Ishikawa (cell line): ENCODE results near the gene CD248.

ENCODE experiments used
- CEBPB ChIP-seq: IDR thresholded peaks from 2 replicates; pipeline ENCODE4 v1.6.1; 2012
- CREB1 ChIP-seq: IDR thresholded peaks from 2 replicates; pipeline ENCODE4 v1.6.1; 2012; ENCODE audit warnings: low read depth
- EGR1 ChIP-seq: IDR thresholded peaks from 2 replicates; pipeline ENCODE4 v1.6.1; 2012
- EP300 ChIP-seq: IDR thresholded peaks from 2 replicates; pipeline ENCODE4 v1.6.1; 2012; ENCODE audit warnings: borderline replicate concordance
- FOXM1 ChIP-seq: IDR thresholded peaks from 2 replicates; pipeline ENCODE4 v1.6.1; 2012; ENCODE audit warnings: low read depth, borderline replicate concordance
- NFIC ChIP-seq: IDR thresholded peaks from 2 replicates; pipeline ENCODE4 v1.6.1; 2012
- RAD21 ChIP-seq: IDR thresholded peaks from 2 replicates; pipeline ENCODE4 v1.6.1; 2012; ENCODE audit warnings: low read depth
- REST ChIP-seq: IDR thresholded peaks from 2 replicates; pipeline ENCODE4 v1.6.1; 2012; ENCODE audit warnings: low read depth, mild to moderate bottlenecking
- TAF1 ChIP-seq: IDR thresholded peaks from 2 replicates; pipeline ENCODE4 v1.6.1; 2012; ENCODE audit warnings: low read depth, mild to moderate bottlenecking
- TCF12 ChIP-seq: IDR thresholded peaks from 2 replicates; pipeline ENCODE4 v1.6.1; 2012; ENCODE audit warnings: low read depth
- TEAD4 ChIP-seq: IDR thresholded peaks from 2 replicates; pipeline ENCODE4 v1.6.1; 2012
- YY1 ChIP-seq: IDR thresholded peaks from 2 replicates; pipeline ENCODE4 v1.6.1; 2012; ENCODE audit warnings: low read depth
- ZBTB7A ChIP-seq: IDR thresholded peaks from 2 replicates; pipeline ENCODE4 v1.6.1; 2012; ENCODE audit warnings: low read depth
- TF ChIP-seq, protein P1 (sequence below): IDR thresholded peaks from 2 replicates; pipeline ENCODE4 v1.6.1; 2012
- TF ChIP-seq, protein P2 (sequence below): IDR thresholded peaks from 2 replicates; pipeline ENCODE4 v1.6.1; 2012

CD248 gene

GRCh38 chr11:66343176-66343575 is 26.3 kb upstream of the CD248 start:
- TF ChIP-seq, protein P1, sequence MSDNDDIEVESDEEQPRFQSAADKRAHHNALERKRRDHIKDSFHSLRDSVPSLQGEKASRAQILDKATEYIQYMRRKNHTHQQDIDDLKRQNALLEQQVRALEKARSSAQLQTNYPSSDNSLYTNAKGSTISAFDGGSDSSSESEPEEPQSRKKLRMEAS, result no peak
- TF ChIP-seq ZBTB7A (no peak), TAF1 (no peak), NFIC (no peak), EP300 (no peak), RAD21 (no peak), CREB1 (no peak), TEAD4 (no peak), EGR1 (no peak), YY1 (no peak), TCF12 (no peak), CEBPB (no peak), REST (no peak), FOXM1 (no peak)
- TF ChIP-seq, protein P2, sequence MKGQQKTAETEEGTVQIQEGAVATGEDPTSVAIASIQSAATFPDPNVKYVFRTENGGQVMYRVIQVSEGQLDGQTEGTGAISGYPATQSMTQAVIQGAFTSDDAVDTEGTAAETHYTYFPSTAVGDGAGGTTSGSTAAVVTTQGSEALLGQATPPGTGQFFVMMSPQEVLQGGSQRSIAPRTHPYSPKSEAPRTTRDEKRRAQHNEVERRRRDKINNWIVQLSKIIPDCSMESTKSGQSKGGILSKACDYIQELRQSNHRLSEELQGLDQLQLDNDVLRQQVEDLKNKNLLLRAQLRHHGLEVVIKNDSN, result no peak

GRCh38 chr11:66341502-66342126 is 24.8 kb upstream of the CD248 start:
- TF ChIP-seq EP300, result no peak
- TF ChIP-seq TCF12, result no peak
- TF ChIP-seq, protein P1, result no peak
- TF ChIP-seq CEBPB, result no peak
- no peak for TF ChIP-seq TEAD4
- no peak for TF ChIP-seq YY1

GRCh38 chr11:66340596-66341501 is 24.0 kb upstream of the CD248 start:
- TF ChIP-seq TEAD4 (no peak), RAD21 (no peak), EP300 (no peak), CREB1 (no peak), TCF12 (no peak), TAF1 (no peak), EGR1 (no peak), ZBTB7A (no peak), YY1 (no peak)
- TF ChIP-seq, protein P1, result no peak

DNA sequence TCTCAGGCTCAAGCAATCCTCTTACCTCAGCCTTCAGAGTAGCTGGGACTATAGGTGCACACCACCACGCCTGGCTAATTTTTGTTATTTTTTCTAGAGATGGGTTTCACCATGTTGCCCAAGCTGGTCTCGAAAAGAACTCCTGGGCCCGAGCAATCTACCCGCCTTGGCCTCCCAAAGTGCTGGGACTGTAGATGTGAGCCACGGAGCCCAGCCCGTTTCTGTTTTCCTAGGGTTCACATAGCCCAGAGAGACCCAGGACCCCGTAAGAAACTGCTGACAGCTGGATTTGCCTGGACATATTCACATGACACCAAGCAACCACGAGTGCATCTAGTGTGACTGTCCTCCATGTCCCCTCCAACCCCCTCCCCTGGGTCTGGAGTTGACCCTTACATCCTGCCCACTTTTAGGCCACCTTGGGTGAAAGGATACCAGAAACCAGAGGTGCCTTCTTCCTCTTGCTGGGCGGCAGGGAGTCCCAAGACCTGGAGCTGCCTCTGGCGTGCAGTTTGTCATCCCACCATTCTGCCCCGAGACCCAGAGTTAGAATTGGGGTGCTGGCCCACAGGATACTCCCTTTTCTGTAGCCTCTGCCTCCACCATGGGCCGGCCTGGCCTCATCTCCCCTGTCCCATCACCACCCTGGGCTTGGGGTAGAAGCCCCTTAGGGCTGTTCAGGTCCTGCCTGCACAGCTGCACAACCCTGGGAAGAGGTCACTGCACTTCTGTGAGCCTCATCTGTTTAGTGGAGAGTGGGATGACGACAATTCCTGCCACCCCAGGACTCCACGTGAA is 23.0 kb upstream of the CD248 start:
- TF ChIP-seq CREB1, result no peak
- TF ChIP-seq, protein P2, result no peak
- TF ChIP-seq CEBPB, result no peak

GRCh38 chr11:66339162-66339675 is 22.4 kb upstream of the CD248 start:
- TF ChIP-seq NFIC (no peak), TCF12 (no peak), CEBPB (no peak), FOXM1 (no peak), TAF1 (no peak), RAD21 (no peak), YY1 (no peak), ZBTB7A (no peak), TEAD4 (no peak), CREB1 (no peak), EGR1 (no peak), REST (no peak), EP300 (no peak)
- TF ChIP-seq, protein P2, result no peak
- TF ChIP-seq, protein P1, result no peak
